Vagina (tissue), 2 donors: ENCODE data around the gene OR1E2. TPM values are rescaled to one million over a fixed set of nuclear protein-coding genes. Genes with fewer than 3 reads are reported as not detected.
"Not testable (repeated sequence)": the region's sequence is repeated elsewhere in the genome, so short reads cannot be mapped to it uniquely, and the experiment has no call there.

Experiments used
- DNase-seq, 2 donors: peaks; one replicate each; pipeline ENCODE4 v3.0.0-alpha.2; 2017; ENCODE audit errors: extremely low spot score in 2 of 2
- H3K27ac ChIP-seq: fragments of 200-600 bp; sonication (generic); one replicate; pipeline ENCODE4 v1.5.1; 2019
- H3K27me3 ChIP-seq: fragments of 200-600 bp; sonication (generic); one replicate; pipeline ENCODE4 v1.5.1; 2019
- H3K36me3 ChIP-seq, 2 donors: fragments of 200-600 bp; sonication (generic); one replicate each; pipeline ENCODE4 v1.5.1; 2017 to 2019
- H3K4me1 ChIP-seq: fragments of 200-600 bp; sonication (generic); one replicate; pipeline ENCODE4 v1.5.1; 2019
- H3K4me3 ChIP-seq, 2 donors: fragments of 200-600 bp; sonication (generic); 1 replicate in 1 of 2; 2 replicates in 1 of 2; pipeline ENCODE4 v1.5.1; 2016 to 2019
- H3K9me3 ChIP-seq: fragments of 200-600 bp; sonication (generic); one replicate; pipeline ENCODE4 v1.5.1; 2019
- POLR2A ChIP-seq, 2 donors: fragments of 450-650 bp; IDR thresholded peaks; one replicate each; pipeline ENCODE4 v1.6.1; 2017; ENCODE audit warnings: antibody characterized with exemption in 2 of 2, mild to moderate bottlenecking in 2 of 2, moderate library complexity in 2 of 2
- POLR2AphosphoS5 ChIP-seq, 2 donors: sonication (generic); formaldehyde crosslinking; IDR thresholded peaks; one replicate each; pipeline ENCODE4 v1.9.0; 2017; ENCODE audit warnings: antibody characterized with exemption in 2 of 2, mild to moderate bottlenecking in 2 of 2, low read depth in 1 of 2; ENCODE audit not compliant: insufficient read depth in 1 of 2
- intact Hi-C: fragments of 100-400 bp; cut with DNase I; formaldehyde crosslinking; loops from one replicate; pipeline ENCODE4 v1.15.1; 2023
- total RNA-seq: library from RNA; depleted of rRNA; stranded (reverse); fragments of >200 nt; gene quantifications from one replicate; pipeline ENCODE4 v1.2.3, GENCODE V29; 2016
- TF ChIP-seq, protein P1 (sequence below), 3 experiments: fragments of 450-650 bp in 2 of 3; fragments of 200-600 bp in 1 of 3; sonication (generic) in 1 of 3; IDR thresholded peaks; one replicate each; pipeline ENCODE4 v1.5.1; 2017 to 2019; ENCODE audit warnings: antibody characterized with exemption in 3 of 3, mild to moderate bottlenecking in 2 of 3, moderate library complexity in 2 of 3

Gene OR1E2
- total RNA-seq, 1 donor from 2014 or later: not detected

DNA sequence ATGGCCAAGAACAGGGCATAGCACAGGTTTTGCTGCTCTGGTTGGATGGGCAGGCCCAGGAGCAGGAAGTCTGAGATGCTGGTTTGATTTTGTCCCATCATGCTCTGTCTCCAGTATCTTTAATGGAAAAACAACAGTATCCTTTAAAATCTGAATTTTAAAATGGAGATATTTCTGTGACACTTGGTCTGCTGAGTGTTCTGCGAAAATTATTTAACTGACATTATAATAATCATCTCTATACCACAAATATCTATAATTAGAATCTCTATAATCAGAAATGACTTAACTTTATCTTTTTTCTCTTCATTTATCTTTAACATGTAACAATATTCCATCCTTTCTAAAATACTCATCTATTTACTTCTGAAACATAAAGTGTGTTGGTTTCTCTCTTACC is 35.3 kb downstream of the OR1E2 start, which contains the start of gene OR1E1:
Gene OR1E1 (minus strand): TSS at position 101 of the 400 bp plus-strand sequence. CDS start 0 bp downstream, at position 101.
- Histone ChIP-seq H3K4me3 (no peak within 1 kb of the TSS), H3K4me1 (no peaks in the 10 kb centered on the region), H3K36me3 (no peaks in the 10 kb centered on the region), H3K27ac (no peak within 1 kb of the TSS), H3K9me3 (no peaks in the 10 kb centered on the region), H3K27me3 (no peaks in the 10 kb centered on the region)
- no peak for TF ChIP-seq POLR2AphosphoS5 (IDR thresholded peaks at IDR 0.05; ENCODE audit: insufficient read depth in 1 of 2, low read depth in 1 of 2)
- TF ChIP-seq, protein P1, sequence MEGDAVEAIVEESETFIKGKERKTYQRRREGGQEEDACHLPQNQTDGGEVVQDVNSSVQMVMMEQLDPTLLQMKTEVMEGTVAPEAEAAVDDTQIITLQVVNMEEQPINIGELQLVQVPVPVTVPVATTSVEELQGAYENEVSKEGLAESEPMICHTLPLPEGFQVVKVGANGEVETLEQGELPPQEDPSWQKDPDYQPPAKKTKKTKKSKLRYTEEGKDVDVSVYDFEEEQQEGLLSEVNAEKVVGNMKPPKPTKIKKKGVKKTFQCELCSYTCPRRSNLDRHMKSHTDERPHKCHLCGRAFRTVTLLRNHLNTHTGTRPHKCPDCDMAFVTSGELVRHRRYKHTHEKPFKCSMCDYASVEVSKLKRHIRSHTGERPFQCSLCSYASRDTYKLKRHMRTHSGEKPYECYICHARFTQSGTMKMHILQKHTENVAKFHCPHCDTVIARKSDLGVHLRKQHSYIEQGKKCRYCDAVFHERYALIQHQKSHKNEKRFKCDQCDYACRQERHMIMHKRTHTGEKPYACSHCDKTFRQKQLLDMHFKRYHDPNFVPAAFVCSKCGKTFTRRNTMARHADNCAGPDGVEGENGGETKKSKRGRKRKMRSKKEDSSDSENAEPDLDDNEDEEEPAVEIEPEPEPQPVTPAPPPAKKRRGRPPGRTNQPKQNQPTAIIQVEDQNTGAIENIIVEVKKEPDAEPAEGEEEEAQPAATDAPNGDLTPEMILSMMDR (IDR thresholded peaks at IDR 0.05): no peak
- no peak for DNase-seq
- intact Hi-C loops: no loop called here

DNA sequence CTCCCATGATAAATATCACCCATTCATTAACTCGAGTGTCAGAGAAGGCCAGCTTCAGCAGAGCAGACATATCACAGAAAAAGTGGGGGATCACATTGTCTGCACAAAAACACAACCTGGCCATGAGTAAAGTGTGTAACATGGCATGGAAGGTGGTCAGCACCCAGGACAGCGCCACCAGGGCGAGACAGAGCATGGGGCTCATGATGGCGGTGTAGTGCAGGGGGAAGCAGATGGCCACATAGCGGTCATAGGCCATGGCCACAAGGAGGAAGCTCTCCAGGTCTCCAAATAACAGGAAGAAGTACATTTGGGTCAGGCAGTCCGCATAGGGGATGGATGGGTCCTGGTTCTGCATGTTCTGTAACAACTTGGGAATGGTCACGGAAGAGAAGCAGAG is 35.8 kb downstream of the OR1E2 start:
- H3K9me3 ChIP-seq, H3K4me1 ChIP-seq, intact Hi-C loops, DNase-seq, H3K4me3 ChIP-seq, H3K36me3 ChIP-seq, H3K27me3 ChIP-seq, H3K27ac ChIP-seq: not testable (repeated sequence)

DNA sequence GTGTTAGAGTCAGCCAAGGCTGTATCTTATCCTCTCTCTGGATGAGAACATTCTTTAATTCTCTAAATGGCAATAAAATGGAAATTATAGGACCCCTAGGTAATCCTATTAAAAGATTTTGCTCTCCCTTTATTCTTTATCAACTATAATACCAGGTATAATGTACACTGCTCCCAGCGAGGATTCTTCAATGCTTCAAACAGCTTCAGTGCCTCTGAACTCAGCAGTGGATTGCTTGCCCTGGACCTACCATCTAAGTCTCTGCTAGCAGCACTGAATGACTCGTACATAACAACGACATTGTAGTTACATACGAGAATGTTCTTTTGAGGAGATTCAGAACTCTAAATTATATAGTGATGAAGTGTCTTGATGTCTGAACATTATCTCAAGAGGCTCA is 43.9 kb downstream of the OR1E2 start:
- intact Hi-C loops: no loop called here
- Histone ChIP-seq H3K4me1 (no peaks in the 10 kb centered on the region), H3K27me3 (no peaks in the 10 kb centered on the region), H3K4me3 (no peak overlapping the region), H3K9me3 (no peaks in the 10 kb centered on the region), H3K36me3 (no peaks in the 10 kb centered on the region), H3K27ac (no peak overlapping the region)
- TF ChIP-seq, protein P1 (IDR thresholded peaks at IDR 0.05): no peak
- TF ChIP-seq POLR2AphosphoS5 (IDR thresholded peaks at IDR 0.05; ENCODE audit: insufficient read depth in 1 of 2, low read depth in 1 of 2) (no peak), POLR2A (IDR thresholded peaks at IDR 0.05) (no peak)
- DNase-seq: no peak

DNA sequence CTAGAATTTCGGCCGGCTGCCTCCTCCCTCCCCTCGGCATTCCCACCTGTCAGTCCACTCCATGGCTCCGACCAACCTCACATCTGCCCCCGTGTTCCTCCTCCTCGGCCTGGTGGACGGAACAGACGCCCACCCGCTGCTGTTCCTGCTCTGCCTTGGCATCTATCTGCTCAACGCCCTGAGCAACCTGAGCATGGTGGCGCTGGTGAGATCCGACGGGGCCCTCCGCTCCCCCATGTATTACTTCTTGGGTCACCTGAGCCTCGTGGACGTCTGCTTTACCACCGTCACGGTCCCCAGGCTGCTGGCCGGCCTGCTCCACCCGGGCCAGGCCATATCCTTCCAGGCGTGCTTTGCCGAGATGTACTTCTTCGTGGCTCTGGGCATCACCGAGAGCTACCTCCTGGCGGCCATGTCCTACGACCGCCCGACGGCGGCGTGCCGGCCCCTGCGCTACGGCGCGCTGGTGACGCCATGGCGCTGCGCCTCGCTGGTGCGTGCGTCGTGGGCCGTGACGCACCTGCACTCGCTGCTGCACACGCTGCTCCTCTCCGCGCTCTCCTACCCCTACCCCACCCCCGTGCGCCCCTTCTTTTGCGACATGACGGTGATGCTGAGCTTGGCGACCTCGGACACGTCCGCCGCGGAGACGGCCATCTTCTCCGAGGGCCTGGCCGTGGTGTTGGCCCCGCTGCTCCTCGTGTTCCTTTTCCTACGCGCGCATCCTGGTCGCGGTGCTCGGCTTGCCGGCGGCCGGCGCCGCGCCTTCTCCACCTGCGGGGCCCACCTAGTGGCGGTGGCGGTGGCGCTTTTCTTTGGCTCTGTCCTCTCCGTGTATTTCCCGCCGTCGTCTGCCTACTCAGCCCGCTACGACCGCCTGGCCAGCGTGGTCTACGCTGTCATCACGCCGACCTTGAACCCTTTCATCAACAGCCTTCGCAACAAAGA is 47.5 kb downstream of the OR1E2 start, which contains the start of gene OR3A2:
Gene OR3A2 (minus strand): TSS at position 440 of the 948 bp plus-strand sequence.
- H3K4me1 ChIP-seq: no peaks in the 10 kb centered on the region
- no peaks in the 10 kb centered on the region for H3K27me3 ChIP-seq
- no peaks in the 10 kb centered on the region for H3K9me3 ChIP-seq
- H3K4me3 ChIP-seq: no peak within 1 kb of the TSS
- no peak for TF ChIP-seq POLR2A (IDR thresholded peaks at IDR 0.05)
- TF ChIP-seq, protein P1 (IDR thresholded peaks at IDR 0.05): no peak
- no peak for TF ChIP-seq POLR2AphosphoS5 (IDR thresholded peaks at IDR 0.05; ENCODE audit: insufficient read depth in 1 of 2, low read depth in 1 of 2)
- no peaks in the 10 kb centered on the region for H3K36me3 ChIP-seq
- intact Hi-C loops: no loop called here
- no peak within 1 kb of the TSS for H3K27ac ChIP-seq
- no peak for DNase-seq

Other genes with a start within 250 kb of the OR1E2 start
- gene OR1A2, start 236.3 kb downstream of the OR1E2 start, total RNA-seq: not detected
- not detected for gene OR1A1, start 226.2 kb downstream of the OR1E2 start, total RNA-seq
- gene OR3A1, start 135.5 kb downstream of the OR1E2 start, total RNA-seq: not detected
- gene OR3A2, start 47.5 kb downstream of the OR1E2 start, total RNA-seq: not detected
- not detected for gene OR1E1, start 35.4 kb downstream of the OR1E2 start, total RNA-seq
- not detected for gene OR3A3, start 22.5 kb downstream of the OR1E2 start, total RNA-seq
- gene SPATA22, start 38.0 kb upstream of the OR1E2 start, total RNA-seq: not detected
- 2.2 TPM for gene ASPA, start 42.2 kb upstream of the OR1E2 start, total RNA-seq
- gene TRPV3, start 124.0 kb upstream of the OR1E2 start, total RNA-seq: 3.2 TPM
- 7.6 TPM for gene TRPV1, start 175.6 kb upstream of the OR1E2 start, total RNA-seq
- gene SHPK, start 202.4 kb upstream of the OR1E2 start, total RNA-seq: 14.0 TPM
- 35.6 TPM for gene CTNS, start 202.9 kb upstream of the OR1E2 start, total RNA-seq
- 78.1 TPM for gene TAX1BP3, start 234.7 kb upstream of the OR1E2 start, total RNA-seq
- 18.9 TPM for gene EMC6, start 235.0 kb upstream of the OR1E2 start, total RNA-seq